Measurements from ENCODE around the gene NECAB2.

Gene NECAB2

DNA sequence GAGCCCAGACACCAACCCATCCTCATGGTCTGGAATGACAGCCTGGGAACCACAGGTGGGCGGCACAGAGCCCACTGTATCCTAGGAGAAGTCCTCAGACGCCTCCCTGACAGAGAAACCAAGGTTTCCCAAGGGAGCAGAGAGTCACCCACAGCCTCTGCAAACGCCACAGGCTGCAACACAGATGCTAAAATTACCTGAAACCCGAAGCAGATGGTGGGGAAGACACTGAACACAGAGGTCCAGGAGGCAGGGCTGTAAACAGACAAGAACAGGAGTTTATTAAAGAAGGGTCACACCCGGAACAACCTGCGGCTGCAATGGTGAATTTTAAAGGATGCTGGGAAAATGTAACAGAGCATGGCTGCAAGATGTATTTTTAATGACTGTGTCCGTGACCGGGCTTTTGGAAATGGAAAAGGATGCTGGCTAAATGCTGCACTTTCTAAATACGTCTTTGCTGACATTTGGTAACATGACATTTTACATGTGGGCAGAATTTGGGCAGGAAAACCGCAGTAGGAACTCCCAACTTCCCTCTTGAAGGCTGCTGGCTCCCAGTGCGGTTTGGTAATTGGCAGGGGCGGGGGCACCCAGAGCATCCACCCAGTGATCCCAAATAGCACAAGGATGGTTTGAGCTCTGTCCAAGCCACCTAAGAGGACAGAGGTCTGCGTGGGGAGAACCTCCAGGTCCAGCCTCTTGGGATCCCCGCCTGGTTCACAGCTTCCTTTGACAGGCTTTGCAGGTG, 61.4 kb downstream of the NECAB2 start:
- DNase-seq, result no peak

DNA sequence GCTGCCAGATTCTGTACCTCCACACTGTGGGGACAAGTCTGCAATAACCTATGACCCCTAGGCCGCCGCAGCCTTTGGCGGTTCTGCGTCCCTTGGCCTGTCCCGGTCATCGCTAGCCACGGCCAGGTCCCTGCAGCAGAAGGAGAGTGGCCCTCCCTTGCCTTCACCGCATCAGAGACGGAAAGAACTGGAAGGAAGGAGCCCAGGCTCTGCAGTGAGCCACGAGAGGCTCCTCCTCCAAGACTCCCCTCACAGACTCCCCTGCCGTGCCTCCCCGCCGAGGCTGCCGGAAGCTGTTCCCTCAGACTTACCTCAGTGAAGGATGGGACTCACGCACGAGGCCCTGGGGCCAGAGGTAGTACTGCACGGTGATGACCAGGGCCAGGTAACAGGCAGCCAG, 63.5 kb downstream of the NECAB2 start:
- DNase-seq, result no peak

- no peak for DNase-seq
Measured at GRCh38 chr16:84032458-84033178, 64.6 kb downstream of the NECAB2 start.

GRCh38 chr16:84033251-84034195, 65.5 kb downstream of the NECAB2 start:
- DNase-seq, result no peak

- DNase-seq, result no peak
Measured at GRCh38 chr16:84034516-84034915, 66.5 kb downstream of the NECAB2 start.

DNA sequence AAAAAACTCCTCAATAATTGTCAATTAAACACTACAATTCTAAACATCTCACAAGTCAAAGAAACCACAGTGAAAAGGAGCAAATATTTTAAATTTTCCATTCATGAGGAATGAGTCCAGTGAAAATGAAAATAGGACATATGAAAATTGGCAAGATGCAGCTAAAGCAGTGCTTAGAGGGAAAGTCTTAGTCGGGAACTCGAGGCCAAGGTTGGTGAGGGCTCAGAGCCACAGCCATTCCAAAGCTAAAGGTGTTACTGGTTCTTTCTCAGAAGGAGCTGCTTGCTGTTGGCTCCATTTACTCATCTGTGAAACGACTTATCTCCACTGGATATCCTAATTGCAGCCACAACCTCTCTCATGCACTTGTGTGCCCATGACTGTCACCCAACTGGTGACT, 68.1 kb downstream of the NECAB2 start:
- DNase-seq, result no peak

GRCh38 chr16:84036982-84037425, 69.0 kb downstream of the NECAB2 start:
- no peak for DNase-seq

- DNase-seq, result no peak
Measured at GRCh38 chr16:84038469-84038868, 70.4 kb downstream of the NECAB2 start.

- no peak for DNase-seq
Measured at GRCh38 chr16:84039696-84040095, 71.7 kb downstream of the NECAB2 start.

- DNase-seq, result no peak
Measured at GRCh38 chr16:84040226-84040822, 72.3 kb downstream of the NECAB2 start.

DNA sequence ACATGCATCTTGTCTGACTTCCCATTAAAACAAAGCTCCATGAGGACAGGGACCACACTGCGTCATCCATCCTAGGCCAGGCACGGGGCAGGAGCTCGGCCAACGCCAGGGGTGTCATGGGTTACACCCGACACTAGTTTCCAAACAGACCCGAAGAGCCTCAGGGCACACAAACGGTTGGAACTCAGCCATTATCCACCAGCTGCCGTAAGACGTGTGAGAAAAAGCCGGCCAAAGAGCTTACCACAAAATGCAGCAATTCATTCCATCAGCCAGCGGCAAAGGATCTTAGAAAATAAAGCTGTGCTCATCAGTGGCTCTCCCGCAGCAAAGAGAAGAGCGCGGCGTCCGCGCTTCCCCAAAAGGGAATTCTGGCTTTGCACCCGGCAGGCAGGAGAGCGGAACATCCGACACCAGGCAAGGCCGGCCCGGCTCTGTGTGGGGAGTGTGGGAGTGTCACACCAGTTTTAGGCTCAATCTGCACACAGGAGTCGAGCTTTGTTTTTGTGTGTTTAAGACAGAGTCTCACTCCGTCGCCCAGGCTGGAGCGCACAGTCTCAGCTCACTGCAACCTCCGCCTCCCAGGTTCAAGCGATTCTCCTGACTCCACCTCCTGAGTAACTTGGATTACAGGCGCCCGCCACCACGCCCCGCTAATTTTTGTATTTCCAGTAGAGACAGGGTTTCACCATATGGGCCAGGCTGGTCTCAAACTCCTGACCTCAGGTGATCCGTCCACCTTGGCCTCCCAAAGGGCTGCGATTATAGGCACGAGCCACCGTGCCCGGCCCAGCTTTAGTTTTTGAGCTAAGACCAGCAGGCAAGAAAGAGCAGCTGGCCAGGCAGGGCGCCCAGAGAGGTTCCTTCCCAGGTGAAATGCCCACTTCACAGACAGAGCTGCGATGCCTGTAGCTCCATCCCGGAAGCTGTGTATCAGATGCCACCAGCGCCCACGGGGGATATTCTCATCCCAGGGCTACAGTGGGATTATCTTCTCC, 73.1 kb downstream of the NECAB2 start:
- no peak for DNase-seq

GRCh38 chr16:84041881-84042280, 73.8 kb downstream of the NECAB2 start:
- DNase-seq, result no peak

- no peak for DNase-seq
Measured at GRCh38 chr16:84042308-84042878, 74.3 kb downstream of the NECAB2 start, which contains the start of gene SLC38A8. Gene SLC38A8, minus strand, starts transcription at chr16:84042795. Its CDS starts 638 bp downstream, at chr16:84042157.

GRCh38 chr16:84042879-84043485, 74.9 kb downstream of the NECAB2 start:
- DNase-seq, result no peak

- DNase-seq, result no peak
Measured at GRCh38 chr16:84043486-84044117, 75.6 kb downstream of the NECAB2 start.

DNA sequence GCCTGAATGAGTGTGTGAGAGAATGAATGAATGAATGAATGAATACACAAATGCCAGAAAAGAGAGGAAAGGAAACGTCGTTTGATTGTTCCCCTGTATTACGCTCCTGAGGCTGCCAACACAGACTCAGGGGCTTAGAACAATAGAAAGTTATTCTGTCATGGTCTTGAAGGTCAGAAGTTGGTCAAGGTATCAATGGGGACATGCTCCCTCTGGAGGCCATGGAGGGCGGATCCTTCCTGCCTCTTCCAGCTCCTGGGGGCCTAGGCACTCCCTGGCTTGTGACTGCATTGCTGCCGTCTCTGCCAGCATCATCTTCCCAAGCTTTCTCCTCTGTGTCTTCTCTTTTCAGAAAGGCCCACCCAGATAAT, 76.1 kb downstream of the NECAB2 start:
- DNase-seq, result peak; percentile 27

DNA sequence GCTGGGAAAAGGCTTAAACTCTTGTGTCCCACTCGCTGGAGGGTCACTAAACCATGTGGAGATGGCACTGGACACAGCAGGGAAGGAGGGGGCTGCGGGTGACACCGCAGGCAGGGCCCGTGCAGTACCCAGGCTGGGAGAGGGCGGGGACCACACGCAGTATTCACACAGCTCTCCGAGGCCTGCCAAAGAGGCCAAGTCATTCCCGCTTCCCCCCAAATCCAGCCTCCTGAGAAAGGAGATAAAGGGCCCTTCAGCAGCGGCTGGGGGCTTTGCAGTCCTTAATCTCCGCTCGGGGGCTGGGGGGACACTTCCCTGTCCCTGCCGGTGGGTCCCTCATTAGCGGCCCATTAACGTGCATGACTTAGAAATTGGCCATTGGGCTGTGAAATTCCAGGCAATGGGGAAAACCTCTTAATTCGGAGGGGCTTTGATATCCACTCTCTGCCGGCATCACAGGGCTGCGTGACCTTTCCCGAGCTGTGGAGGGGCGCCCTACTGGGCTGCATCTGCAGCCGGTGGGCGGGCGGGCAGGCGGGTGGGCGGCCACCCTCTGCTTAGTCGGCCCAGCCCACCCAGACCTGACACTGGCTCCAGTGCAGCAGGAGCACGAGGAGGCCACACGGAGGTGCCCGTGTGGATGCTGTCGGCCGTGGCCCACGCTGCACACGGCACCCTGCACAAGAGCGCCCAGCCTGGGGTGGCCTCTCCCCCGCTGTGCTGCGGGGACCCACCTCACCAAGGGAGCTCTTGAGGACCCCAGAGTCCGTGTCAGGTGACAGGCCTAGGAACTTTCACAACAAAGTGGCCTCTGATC, 77.2 kb downstream of the NECAB2 start:
- DNase-seq, result no peak

DNA sequence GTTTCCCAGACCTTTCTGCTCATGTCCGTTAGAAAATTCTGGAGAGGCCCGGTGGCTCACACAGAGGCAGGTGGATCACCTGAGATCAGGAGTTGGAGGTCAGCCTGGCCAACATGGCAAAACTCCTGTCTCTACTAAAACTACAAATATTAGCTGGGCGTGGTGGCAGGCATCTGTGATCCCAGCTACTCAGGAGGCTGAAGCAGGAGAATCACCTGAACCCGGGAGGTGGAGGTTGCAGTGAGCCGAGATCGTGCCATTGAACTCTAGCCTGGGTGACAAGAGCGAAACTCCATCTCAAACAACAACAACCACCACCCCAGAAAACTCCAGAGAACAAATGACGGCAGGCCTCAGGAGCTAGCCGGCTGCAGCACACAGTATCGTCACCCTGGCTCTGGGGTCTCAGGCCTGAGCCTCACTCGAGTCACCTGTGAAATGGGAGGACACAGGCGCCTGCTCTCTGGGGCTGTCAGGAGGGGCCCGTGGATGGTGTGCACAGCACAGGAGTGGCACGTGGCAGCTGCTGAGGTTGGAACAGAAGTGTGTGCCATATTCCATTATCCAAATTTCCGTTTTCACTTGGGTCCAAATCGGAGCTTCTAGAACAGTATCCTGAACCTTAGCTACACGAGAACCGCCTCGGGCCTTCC, 77.9 kb downstream of the NECAB2 start:
- DNase-seq, result no peak

- no peak for DNase-seq
Measured at GRCh38 chr16:84047206-84047605, 79.2 kb downstream of the NECAB2 start.
